GM11168 (cell line): ENCODE measurements around the gene SEMA4D.

Source experiments
- in situ Hi-C: fragments of 300-500 bp; cut with MboI; formaldehyde crosslinking; loops from one replicate; pipeline ENCODE4 v1.12.0; 2022; ENCODE audit warnings: low sequenced_read_pairs; ENCODE audit not compliant: unreplicated experiment

SEMA4D gene

GRCh38 chr9:89421595-89421994 is 76.3 kb downstream of the SEMA4D start:
- in situ Hi-C loops, result no loop called here

GRCh38 chr9:89420397-89421178 is 77.3 kb downstream of the SEMA4D start:
- in situ Hi-C loops, result no loop called here

GRCh38 chr9:89419978-89420394 is 77.9 kb downstream of the SEMA4D start:
- in situ Hi-C loops, result loop anchor here (10.0 kb wide), 1 partner anchor 125 kb away; no protein-coding TSS in a partner anchor

GRCh38 chr9:89418882-89419640 is 78.9 kb downstream of the SEMA4D start:
- in situ Hi-C loops, result loop anchor here (10.0 kb wide), 1 partner anchor 126 kb away; no protein-coding TSS in a partner anchor

- in situ Hi-C loops, result loop anchor here (10.0 kb wide), 1 partner anchor 126 kb away; no protein-coding TSS in a partner anchor
Observed at GRCh38 chr9:89418474-89418845, 79.5 kb downstream of the SEMA4D start.

DNA sequence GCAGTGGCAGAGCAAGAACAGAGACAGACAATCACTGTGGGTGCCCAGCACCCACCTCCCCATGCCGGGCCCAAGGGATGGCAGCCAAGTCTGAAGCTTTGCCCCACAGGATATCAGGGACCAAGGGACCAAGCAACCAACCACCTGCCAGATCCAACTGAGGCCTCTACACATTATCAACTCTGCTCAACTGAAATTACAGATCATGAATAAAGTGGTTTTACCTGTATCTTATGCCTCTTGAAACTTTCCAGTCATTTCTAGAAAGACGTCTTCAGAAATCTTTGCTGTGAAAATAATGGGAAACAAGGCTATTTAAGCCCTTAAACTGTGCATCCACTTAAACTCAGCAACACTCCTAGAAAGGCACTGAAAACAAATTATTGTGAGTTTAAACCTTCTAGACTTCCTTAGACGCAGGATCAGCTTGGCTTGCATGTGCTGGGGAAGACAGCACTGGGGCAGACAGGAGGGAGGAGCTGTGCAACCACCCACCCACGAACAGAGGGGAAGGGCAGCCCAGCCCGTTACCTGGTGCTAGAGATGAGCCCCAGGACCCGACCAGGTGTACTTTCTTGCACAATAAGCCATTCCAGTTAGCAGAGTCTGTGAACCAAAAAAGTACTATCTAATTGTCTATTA is 80.0 kb downstream of the SEMA4D start:
- in situ Hi-C loops, result loop anchor here (10.0 kb wide), 1 partner anchor 127 kb away; no protein-coding TSS in a partner anchor

GRCh38 chr9:89414670-89415324 is 83.1 kb downstream of the SEMA4D start:
- in situ Hi-C loops, result loop anchor here (10.0 kb wide), 1 partner anchor 130 kb away; no protein-coding TSS in a partner anchor

DNA sequence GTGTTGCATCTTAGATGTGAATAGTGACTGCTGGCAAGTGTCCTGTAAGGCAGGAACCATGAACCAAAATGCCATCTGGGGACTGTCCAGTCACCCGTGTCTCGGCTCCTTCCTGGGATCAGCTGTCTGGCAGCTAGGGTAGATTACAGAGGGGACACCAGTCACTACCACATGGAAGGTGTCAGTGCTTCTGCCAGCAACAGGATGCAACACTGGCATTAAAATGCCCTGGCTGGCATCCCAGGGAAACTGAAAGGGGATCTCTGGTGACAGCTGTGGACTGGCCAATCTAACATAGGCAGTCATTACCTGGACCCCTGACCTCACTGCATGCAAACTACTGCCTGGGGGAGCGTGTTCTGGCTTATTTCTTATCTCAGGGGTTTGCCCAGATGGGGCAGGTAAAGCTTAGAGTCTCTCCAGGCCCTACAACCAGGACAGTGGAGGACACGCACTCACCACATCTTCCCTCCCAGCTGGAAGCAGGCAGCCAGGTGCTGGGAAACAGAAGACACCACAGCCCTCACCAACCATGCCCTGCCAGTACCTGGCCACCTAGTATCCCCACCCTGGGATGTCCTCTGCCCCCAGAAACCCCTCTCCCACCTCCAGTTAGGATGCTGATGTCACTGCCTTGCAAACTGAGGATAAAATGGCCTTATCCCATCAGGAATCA is 83.8 kb downstream of the SEMA4D start:
- in situ Hi-C loops, result loop anchor here (10.0 kb wide), 1 partner anchor 131 kb away; no protein-coding TSS in a partner anchor

GRCh38 chr9:89412951-89413350 is 85.0 kb downstream of the SEMA4D start:
- in situ Hi-C loops, result loop anchor here (10.0 kb wide), 1 partner anchor 132 kb away; no protein-coding TSS in a partner anchor

DNA sequence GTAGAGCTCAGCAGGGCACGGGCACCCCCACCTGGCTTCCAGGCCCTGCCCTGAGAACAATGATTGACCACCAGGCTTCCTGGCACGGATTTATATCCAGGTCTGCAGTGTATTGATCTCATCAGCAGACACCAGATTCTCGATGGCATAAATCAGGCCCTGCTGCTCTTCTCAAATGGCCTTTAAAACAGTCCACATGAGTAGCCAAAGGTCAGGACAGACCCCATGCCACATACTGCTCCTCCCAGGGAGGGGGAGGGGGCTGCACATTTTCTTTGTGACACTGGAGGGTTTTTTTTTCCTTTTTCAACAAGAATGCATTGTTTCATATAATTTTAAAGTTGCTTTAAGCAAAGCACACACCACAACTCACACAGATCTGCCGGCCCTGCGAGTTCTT is 85.4 kb downstream of the SEMA4D start:
- in situ Hi-C loops, result loop anchor here (10.0 kb wide), 1 partner anchor 132 kb away; no protein-coding TSS in a partner anchor

GRCh38 chr9:89411759-89412158 is 86.2 kb downstream of the SEMA4D start:
- in situ Hi-C loops, result loop anchor here (10.0 kb wide), 1 partner anchor 133 kb away; no protein-coding TSS in a partner anchor

DNA sequence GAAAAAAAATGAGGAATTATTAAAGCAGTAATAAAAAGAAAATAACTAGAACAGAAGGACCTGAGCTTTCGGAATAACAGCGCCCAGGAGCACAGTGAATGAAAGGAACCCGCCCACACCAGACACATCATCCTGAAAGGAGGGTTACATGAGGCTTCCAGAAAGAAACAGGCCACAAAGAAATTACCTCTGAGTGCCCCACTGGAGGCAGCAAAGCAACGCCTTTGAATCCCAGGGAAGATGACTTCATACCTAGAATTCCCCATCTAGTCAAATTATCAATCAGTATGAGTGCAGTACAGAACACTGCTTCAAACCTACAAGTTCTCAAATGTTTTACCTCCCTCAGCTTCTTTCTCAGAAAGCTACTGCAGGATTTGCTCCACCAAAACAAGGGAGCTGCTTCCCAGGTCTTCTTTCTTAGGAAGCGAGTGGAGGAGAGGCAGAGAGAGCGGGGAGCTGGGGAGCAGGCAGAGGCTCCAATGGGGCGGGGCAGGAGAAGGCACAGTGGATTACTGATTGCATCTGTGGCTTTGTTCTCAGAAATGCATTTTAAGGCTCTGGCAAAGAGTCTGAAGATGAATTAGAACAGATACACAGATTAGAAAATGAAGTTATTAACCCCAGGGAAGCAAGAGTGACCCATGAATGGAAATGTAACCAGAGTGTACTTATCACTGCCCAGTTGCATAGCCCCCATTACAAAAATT is 87.1 kb downstream of the SEMA4D start:
- in situ Hi-C loops, result loop anchor here (10.0 kb wide), 1 partner anchor 134 kb away; no protein-coding TSS in a partner anchor

- in situ Hi-C loops, result loop anchor here (10.0 kb wide), 1 partner anchor 135 kb away; no protein-coding TSS in a partner anchor
Observed at GRCh38 chr9:89410022-89410421, 87.9 kb downstream of the SEMA4D start.

GRCh38 chr9:89409466-89409865 is 88.4 kb downstream of the SEMA4D start:
- in situ Hi-C loops, result no loop called here

DNA sequence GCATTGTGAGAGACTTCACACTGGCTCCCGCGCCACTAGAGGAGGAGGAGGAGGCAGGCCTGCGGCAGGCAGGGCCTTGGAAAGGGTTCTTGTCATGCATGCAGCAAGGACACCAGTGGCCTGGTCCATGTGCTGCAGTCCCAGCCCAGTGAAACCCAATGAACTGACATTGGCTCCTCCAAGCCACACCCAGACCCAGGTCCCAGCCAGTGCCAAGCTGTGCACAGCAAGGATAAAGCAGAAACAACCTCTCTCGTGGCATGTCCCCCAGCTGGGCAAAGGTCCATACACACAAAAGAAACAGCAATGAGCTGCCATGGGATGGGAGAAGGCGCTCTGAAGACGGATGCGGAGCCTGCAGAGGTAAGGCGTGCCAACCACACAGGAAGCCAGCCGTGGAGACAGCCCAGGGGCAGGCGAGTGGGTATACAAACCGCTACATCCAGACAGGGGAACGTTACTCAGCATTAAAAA is 89.2 kb downstream of the SEMA4D start:
- in situ Hi-C loops, result no loop called here

DNA sequence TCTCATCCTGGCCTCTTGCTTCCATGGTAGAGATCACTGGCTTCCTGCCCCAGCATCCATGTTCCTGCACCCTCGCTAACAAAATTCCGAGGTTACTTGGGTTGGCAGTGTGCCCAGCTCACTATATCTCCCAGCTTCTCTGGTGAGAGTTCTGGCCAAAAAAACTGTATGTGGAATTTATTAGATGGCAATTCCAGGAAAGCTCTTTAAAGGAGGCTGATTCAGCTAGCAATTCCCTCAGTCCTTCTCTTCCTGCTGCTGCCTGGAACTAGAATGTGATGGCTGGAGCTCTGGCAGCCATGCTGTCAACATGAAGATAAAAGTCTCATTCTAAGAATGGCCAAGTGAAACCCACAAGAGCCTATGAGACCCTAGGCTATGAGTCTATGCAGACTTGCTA is 90.8 kb downstream of the SEMA4D start:
- in situ Hi-C loops, result no loop called here

DNA sequence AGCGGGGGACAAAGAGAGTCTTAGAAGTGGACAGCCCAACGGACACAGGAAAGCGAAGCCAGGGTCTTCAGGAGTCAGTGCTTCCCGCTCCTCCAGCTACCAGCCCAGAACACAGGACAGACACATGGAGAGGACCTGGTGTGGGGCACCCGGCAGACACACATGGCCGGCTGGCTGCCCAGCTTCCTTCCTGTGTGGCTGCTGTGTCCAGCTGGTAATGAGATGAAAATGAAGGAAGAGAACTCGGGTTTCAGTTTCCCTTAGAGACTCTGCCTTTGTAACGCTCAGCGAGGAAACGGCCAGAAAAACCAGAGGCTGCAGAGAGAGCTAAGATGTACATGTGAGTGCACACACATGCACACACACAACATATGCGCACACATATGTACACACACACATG is 92.1 kb downstream of the SEMA4D start:
- in situ Hi-C loops, result no loop called here

DNA sequence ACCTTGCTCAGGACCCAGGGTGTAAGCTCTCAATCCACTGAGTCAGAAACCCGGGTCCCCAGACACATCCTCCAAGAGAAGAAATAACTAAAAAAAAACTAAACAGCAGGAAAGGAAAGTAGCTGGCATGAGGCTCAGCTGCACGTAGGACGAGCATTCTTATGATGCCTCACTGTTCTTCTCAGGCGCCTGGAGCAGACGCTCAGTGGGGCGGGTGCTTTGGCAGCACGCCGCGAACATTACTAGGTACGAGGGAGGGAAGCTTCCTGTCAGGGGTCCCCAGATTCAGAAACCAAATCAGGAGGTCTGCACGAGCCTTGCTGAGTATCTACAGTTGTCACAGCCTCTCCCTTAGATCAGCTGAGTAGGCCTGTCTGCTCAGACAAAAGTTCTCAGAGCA is 93.8 kb downstream of the SEMA4D start:
- in situ Hi-C loops, result no loop called here
